Measurements from ENCODE around the gene MTM1. TPM values are rescaled to one million over a fixed set of nuclear protein-coding genes. Genes with fewer than 3 reads are reported as not detected.

MTM1 gene
- total RNA-seq, 4 donors from 2014 or later, result 12.7 to 73.2 (median 44.7) TPM

GRCh38 chrX:150643958-150644357 is 75.5 kb downstream of the MTM1 start:
- WGBS, 2 donors (ENCODE audit: low coverage in 1 of 2), result 79% methylated on average over 2 of the region's 2 CpGs; no CpG with 5 or more reads in 1 of the 2 donors
- TF ChIP-seq CTCF (IDR thresholded peaks at IDR 0.05), result no peak
- no peak for TF ChIP-seq POLR2A (IDR thresholded peaks at IDR 0.05)
- TF ChIP-seq EP300 (IDR thresholded peaks at IDR 0.05; ENCODE audit: low read depth), result no peak
- no peak for TF ChIP-seq POLR2AphosphoS5 (IDR thresholded peaks at IDR 0.05)
- in situ Hi-C loops (cut with MboI; ENCODE audit: low pct_ligation_motif_present in 1 of 4, low pct_unique_long_range_greater_than_20kb in 1 of 4, low sequenced_read_pairs in 3 of 4), result no loop called here

GRCh38 chrX:150644422-150644821 is 76.0 kb downstream of the MTM1 start:
- intact Hi-C loops (cut with DNase I; ENCODE audit: low total_unique reads), result no loop called here
- Histone ChIP-seq H3K9me3 (no peaks in the 10 kb centered on the region), H3K4me1 (no peaks in the 10 kb centered on the region), H3K36me3 (no peaks in the 10 kb centered on the region), H3K4me3 (no peak overlapping the region), H3K27ac (no peak overlapping the region), H3K27me3 (no peaks in the 10 kb centered on the region)
- TF ChIP-seq EP300 (IDR thresholded peaks at IDR 0.05; ENCODE audit: low read depth), result no peak
- no peak for DNase-seq
- in situ Hi-C loops (cut with MboI; ENCODE audit: low pct_ligation_motif_present in 1 of 4, low pct_unique_long_range_greater_than_20kb in 1 of 4, low sequenced_read_pairs in 3 of 4), result no loop called here
- 76% methylated on average over 4 of the region's 4 CpGs; no CpG with 5 or more reads in 1 of the 2 donors for WGBS, 2 donors (ENCODE audit: low coverage in 1 of 2)

More at GRCh38 chrX:150643958-150644357, 75.5 kb downstream of the MTM1 start:
- H3K27ac ChIP-seq, result no peak overlapping the region
- intact Hi-C loops (cut with DNase I; ENCODE audit: low total_unique reads), result no loop called here
- no peaks in the 10 kb centered on the region for H3K27me3 ChIP-seq
- no peak for DNase-seq
- H3K36me3 ChIP-seq, result no peaks in the 10 kb centered on the region
- H3K4me3 ChIP-seq, result no peak overlapping the region
- no peaks in the 10 kb centered on the region for H3K9me3 ChIP-seq
- no peaks in the 10 kb centered on the region for H3K4me1 ChIP-seq

- intact Hi-C loops (cut with DNase I; ENCODE audit: low total_unique reads) (no loop called here), in situ Hi-C loops (cut with MboI; ENCODE audit: low pct_ligation_motif_present in 1 of 4, low pct_unique_long_range_greater_than_20kb in 1 of 4, low sequenced_read_pairs in 3 of 4) (no loop called here)
- Histone ChIP-seq H3K36me3 (no peaks in the 10 kb centered on the region), H3K27me3 (no peaks in the 10 kb centered on the region), H3K9me3 (no peaks in the 10 kb centered on the region), H3K27ac (no peak overlapping the region), H3K4me3 (no peak overlapping the region), H3K4me1 (no peaks in the 10 kb centered on the region)
- 82 to 98% methylated on average over 5 of the region's 5 CpGs for WGBS, 2 donors (ENCODE audit: low coverage in 1 of 2)
- TF ChIP-seq CTCF (IDR thresholded peaks at IDR 0.05) (no peak), POLR2A (IDR thresholded peaks at IDR 0.05) (no peak), EP300 (IDR thresholded peaks at IDR 0.05; ENCODE audit: low read depth) (no peak), POLR2AphosphoS5 (IDR thresholded peaks at IDR 0.05) (no peak)
- DNase-seq, result no peak
Measured at GRCh38 chrX:150647331-150647730, 78.9 kb downstream of the MTM1 start.

- 62% methylated on average over 4 of the region's 4 CpGs; no CpG with 5 or more reads in 1 of the 2 donors for WGBS, 2 donors (ENCODE audit: low coverage in 1 of 2)
- peak overlapping the region in 2 of 4 donors; percentile 12 to 29 for H3K27ac ChIP-seq
Measured at GRCh38 chrX:150648296-150648940, 80.0 kb downstream of the MTM1 start.

More at GRCh38 chrX:150648296-150648940, 80.0 kb downstream of the MTM1 start:
- Histone ChIP-seq H3K4me1 (no peaks in the 10 kb centered on the region), H3K27me3 (no peaks in the 10 kb centered on the region), H3K4me3 (no peak overlapping the region), H3K36me3 (no peaks in the 10 kb centered on the region), H3K9me3 (no peaks in the 10 kb centered on the region)
- in situ Hi-C loops (cut with MboI; ENCODE audit: low pct_ligation_motif_present in 1 of 4, low pct_unique_long_range_greater_than_20kb in 1 of 4, low sequenced_read_pairs in 3 of 4), result no loop called here
- intact Hi-C loops (cut with DNase I; ENCODE audit: low total_unique reads), result no loop called here
- TF ChIP-seq CTCF (IDR thresholded peaks at IDR 0.05), result no peak
- no peak for TF ChIP-seq POLR2AphosphoS5 (IDR thresholded peaks at IDR 0.05)
- no peak for TF ChIP-seq POLR2A (IDR thresholded peaks at IDR 0.05)
- TF ChIP-seq EP300 (IDR thresholded peaks at IDR 0.05; ENCODE audit: low read depth), result no peak
- DNase-seq, result no peak
